HL-60/S4 treated with retinoic acid at 250 ng/mL for 4 days and 3 days (cell line): ENCODE results near the gene TUBB8.
"Not testable (repeated sequence)": the region's sequence is repeated elsewhere in the genome, so short reads cannot be mapped to it uniquely, and the experiment has no call there.

Experiments used
- in situ Hi-C: fragments of 300-500 bp; cut with MboI; formaldehyde crosslinking; loops from 2 replicates; pipeline ENCODE4 v1.7.0; 2022; ENCODE audit warnings: low sequenced_read_pairs

Gene TUBB8

DNA sequence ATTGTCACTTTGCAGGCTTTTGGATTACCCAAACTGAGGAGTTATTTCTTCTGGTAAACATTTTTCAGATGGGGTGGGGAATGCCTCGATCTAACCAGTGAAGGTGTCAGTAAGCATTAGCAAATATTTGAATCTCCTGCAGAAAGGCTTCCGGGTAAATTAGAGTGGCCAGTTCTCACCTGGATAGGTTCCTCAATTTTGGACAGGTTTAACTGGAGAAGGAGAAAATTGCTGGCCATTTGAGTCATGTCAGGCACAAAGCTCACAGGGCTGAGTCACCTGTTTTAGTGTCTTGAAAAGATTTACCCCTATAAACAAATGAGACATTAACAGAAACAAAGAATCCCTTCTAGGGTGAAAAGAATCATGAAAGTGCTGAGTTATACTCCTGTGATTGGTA lies 830 bp upstream of the TUBB8 start:
- in situ Hi-C loops = not testable (repeated sequence)

DNA sequence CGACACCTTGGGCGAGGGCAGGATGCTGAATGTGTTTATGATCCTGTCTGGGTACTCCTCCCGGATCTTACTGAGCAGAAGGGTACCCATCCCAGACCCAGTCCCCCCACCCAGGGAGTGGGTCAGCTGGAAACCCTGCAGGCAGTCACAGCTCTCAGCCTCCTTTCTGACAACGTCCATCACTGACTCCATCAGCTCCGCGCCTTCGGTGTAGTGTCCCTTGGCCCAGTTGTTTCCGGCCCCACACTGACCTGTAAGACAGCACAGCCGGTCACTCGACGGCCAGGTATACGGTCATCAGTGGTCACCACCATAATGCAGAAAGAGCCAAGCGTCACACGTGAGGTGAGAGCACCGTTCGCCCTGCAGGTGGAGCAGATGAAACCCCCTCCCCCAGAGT lies 1.2 kb downstream of the TUBB8 start:
- in situ Hi-C loops = not testable (repeated sequence)

DNA sequence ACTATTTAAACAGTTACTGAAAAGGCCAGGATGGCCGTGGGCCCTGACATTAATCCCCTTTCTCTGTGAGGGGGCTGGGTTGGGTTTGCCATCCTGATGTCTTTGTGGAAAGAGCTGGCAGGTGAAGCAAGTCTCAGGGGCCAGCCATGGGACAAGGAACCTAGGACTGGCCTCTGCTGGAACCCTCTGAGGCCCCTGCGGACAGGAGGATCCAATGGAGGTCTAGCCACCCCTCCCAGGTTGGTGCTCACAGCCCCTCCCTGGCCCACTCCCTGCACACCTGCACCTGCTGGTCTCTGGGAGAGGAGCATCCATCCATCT lies 35.8 kb downstream of the TUBB8 start:
- in situ Hi-C loops = not testable (repeated sequence)

DNA sequence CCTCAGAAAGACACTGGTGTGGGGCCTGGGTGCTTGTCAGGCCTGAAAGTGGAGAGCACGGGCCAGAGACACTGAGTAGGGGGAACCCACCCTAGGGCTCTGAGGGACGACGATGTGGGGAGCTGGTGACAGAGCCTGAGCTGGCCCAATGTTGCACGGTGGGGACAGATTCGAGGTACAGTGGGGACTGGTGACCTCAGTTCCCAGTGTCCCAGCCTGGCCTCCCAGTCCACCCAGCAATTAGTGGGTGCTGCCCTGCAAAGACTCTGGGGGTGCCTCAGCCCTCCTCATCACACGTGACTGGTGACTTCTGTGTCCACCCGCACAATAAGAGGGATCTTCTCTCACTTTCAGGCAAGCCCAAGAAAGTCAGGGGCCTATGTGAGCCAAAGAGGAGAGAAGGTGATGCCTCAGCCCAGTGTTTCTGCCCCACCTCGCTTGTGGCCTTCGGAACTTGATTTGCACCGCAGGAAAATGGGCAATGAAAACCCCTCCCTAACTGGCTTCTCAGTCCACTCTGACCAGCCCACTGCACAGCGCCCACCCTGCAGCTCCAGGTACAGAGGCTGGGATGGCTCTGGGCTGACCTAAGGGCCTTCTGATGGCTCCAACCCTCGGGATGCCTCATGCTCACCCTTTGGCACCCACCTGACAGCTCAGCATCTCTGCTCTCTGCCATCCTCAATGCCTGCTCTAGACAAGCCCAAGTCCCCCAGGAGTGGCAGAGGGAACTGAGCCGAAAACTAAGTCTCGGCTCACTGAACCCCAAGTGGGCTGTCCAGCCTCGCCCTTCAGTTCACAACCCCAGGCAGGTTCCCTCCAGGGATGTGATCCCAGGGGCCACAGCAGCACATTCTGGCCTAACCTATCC lies 36.4 kb downstream of the TUBB8 start:
- in situ Hi-C loops = not testable (repeated sequence)

DNA sequence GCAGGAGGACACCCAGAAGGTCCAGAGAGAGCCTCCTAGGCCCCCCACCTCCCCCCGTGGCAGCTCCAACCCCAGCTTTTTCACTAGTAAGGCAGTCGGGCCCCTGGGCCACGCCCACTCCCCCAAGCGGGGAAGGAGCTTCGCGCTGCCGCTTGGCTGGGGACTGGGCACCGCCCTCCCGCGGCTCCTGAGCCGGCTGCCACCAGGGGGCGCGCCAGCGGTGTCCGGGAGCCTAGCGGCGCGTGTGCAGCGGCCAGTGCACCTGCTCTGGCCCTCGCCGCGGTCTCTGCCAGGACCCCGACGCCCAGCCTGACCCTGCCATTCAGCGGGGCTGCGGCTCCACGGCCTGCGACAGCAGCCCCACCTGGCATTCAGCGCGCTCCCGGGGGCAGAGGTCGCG lies 37.8 kb downstream of the TUBB8 start:
- in situ Hi-C loops = not testable (repeated sequence)

DNA sequence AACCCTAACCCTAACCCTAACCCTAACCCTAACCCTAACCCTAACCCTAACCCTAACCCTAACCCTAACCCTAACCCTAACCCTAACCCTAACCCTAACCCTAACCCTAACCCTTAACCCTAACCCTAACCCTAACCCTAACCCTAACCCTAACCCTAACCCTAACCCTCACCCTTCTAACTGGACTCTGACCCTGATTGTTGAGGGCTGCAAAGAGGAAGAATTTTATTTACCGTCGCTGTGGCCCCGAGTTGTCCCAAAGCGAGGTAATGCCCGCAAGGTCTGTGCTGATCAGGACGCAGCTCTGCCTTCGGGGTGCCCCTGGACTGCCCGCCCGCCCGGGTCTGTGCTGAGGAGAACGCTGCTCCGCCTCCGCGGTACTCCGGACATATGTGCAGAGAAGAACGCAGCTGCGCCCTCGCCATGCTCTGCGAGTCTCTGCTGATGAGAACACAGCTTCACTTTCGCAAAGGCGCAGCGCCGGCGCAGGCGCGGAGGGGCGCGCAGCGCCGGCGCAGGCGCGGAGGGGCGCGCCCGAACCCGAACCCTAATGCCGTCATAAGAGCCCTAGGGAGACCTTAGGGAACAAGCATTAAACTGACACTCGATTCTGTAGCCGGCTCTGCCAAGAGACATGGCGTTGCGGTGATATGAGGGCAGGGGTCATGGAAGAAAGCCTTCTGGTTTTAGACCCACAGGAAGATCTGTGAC lies 38.7 kb downstream of the TUBB8 start:
- in situ Hi-C loops = not testable (repeated sequence)
